Activated naive CD4-positive, alpha-beta T cell treated with anti-CD3 and anti-CD28 coated beads, Interleukin-2, amount 10 ng/mL, durations not matched to agents 7 days and 5 days (primary cell): ENCODE measurements around the gene CENPX.
A peak's percentile ranks its signal among the peaks of the same experiment; 100 is the strongest.

Source experiments
- CTCF ChIA-PET: fragments of 350-600 bp; sonication (Branson Sonifier 250); formaldehyde crosslinking; loops from one replicate; lab custom pipeline; 2021; ENCODE audit warnings: antibody characterized with exemption; lab: Charles Lee
- DNase-seq: peaks from one replicate; pipeline ENCODE4 v3.0.0-alpha.2; 2020
- H3K27ac Mint-ChIP-seq: one replicate; pipeline ENCODE4 v1.8.0; 2021; ENCODE audit warnings: mild to moderate bottlenecking, moderate library complexity, mixed read lengths
- H3K27me3 Mint-ChIP-seq: one replicate; pipeline ENCODE4 v1.8.0; 2021; ENCODE audit warnings: mild to moderate bottlenecking, mixed read lengths
- H3K36me3 Mint-ChIP-seq: one replicate; pipeline ENCODE4 v1.8.0; 2021; ENCODE audit warnings: mixed read lengths
- H3K4me1 Mint-ChIP-seq: one replicate; pipeline ENCODE4 v1.8.0; 2021; ENCODE audit warnings: mixed read lengths
- H3K4me3 Mint-ChIP-seq: one replicate; pipeline ENCODE4 v1.8.0; 2021; ENCODE audit warnings: mild to moderate bottlenecking, moderate library complexity, mixed read lengths
- H3K9me3 Mint-ChIP-seq: one replicate; pipeline ENCODE4 v1.8.0; 2021; ENCODE audit warnings: mixed read lengths

CENPX gene

DNA sequence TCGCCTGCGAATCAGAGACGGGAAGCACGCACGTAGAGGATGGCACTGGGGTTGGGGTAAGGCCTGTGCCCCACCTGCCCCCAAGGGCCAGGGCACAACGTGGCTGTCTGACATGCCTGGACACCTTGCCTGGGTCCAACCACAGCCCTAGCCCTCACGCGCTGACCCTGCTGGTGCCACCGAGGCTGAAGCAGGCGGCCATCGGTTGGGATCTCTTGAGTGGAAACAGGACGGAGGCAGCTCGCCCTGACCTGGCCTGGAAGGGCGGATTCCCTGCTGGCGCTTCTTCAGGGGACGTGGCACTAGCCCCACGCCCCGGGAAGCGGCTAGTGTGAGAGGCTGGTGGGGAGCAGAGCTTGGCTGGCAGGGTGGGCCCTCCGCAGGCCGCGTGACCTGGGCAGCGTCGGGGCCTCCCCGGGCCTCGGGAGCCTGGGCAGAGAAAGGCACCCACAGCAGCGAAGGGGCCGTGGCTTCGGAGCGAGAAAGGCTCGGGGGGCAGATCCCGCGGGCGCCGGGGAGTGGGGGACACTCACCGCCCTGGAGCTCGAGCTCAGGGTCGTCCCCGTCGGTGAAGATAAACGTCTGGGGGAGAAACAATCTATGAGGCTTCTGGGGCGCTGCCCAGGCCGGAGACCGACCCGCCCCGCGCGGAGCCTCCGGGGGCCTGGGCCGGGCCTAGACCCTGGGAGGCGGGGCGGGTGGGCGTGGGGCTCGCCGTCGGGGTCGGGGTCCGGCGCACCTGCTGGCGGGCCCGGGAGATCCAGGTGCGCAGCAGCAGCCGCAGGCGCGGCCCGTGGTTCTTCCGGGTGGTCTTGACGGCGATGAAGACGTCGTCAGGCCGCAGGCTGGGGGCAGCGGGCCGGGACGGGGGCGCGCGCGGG, 28.3 kb upstream of the CENPX start:
- no peaks in the 10 kb centered on the region for H3K9me3 Mint-ChIP-seq
- peak overlapping the region; percentile 90 for H3K27ac Mint-ChIP-seq
- H3K4me3 Mint-ChIP-seq = peak overlapping the region; percentile 86
- H3K27me3 Mint-ChIP-seq = no peaks in the 10 kb centered on the region
- peaks cover 21% of the 10 kb centered on the region for H3K4me1 Mint-ChIP-seq
- DNase-seq = peak; percentile 42
- H3K36me3 Mint-ChIP-seq = peaks cover 11% of the 10 kb centered on the region
- CTCF ChIA-PET = interaction anchor here (1.0 to 1.7 kb wide), 3 partner anchors 13 to 19 kb away, joined by 3 to 5 read pairs (median 4); partner anchors contain the start of genes DCXR and RAC3

DNA sequence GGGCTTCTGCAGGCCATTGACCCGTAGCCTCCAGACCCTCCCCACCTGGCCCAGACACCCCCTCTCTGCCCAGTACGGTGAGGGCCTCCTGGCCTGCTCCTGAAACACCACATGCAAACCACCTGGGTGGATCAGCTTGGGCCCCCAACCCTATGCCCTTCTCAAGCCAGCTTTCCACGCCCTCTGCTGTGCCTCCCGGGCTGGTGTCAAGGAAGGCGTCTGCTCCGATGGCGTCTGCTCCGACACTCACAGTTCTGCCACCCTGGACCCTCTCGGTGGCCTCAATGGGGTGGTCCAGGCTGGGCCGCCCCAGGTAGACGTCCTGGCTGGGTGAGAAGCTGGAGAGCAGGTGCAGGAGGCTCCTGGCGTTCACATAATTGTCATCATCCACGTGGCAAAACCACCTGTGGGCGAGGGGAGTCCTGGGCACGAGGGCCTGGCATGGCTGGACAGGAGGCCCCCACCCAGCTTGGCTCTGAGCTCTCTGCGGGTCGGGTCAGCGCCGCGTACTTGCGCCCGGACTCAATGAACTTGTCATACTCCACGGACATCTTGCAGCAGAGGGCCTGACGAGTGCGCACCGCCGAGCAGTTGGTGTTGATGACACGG, 27.6 kb upstream of the CENPX start:
- CTCF ChIA-PET = interaction anchor here (1.0 to 1.7 kb wide), 3 partner anchors 13 to 19 kb away, joined by 3 to 5 read pairs (median 4); partner anchors contain the start of genes DCXR and RAC3

GRCh38 chr17:82049521-82049971, 26.9 kb upstream of the CENPX start:
- peak overlapping the region; percentile 28 for H3K4me3 Mint-ChIP-seq
- no peaks in the 10 kb centered on the region for H3K9me3 Mint-ChIP-seq
- no peak overlapping the region for H3K27ac Mint-ChIP-seq
- no peak for DNase-seq
- H3K4me1 Mint-ChIP-seq = peaks cover 21% of the 10 kb centered on the region
- CTCF ChIA-PET = interaction anchor here (1.1 to 1.7 kb wide), 2 partner anchors 12 to 18 kb away, joined by 4 to 5 read pairs; partner anchors contain the start of genes DCXR and RAC3
- H3K27me3 Mint-ChIP-seq = no peaks in the 10 kb centered on the region
- peaks cover 8% of the 10 kb centered on the region for H3K36me3 Mint-ChIP-seq

More for the DNA sequence above, 27.6 kb upstream of the CENPX start:
- Mint-ChIP-seq H3K4me3 (peak overlapping the region; percentile 86), H3K27me3 (no peaks in the 10 kb centered on the region), H3K4me1 (peaks cover 21% of the 10 kb centered on the region), H3K27ac (peak overlapping the region; percentile 90), H3K36me3 (peaks cover 11% of the 10 kb centered on the region), H3K9me3 (no peaks in the 10 kb centered on the region)
- no peak for DNase-seq

DNA sequence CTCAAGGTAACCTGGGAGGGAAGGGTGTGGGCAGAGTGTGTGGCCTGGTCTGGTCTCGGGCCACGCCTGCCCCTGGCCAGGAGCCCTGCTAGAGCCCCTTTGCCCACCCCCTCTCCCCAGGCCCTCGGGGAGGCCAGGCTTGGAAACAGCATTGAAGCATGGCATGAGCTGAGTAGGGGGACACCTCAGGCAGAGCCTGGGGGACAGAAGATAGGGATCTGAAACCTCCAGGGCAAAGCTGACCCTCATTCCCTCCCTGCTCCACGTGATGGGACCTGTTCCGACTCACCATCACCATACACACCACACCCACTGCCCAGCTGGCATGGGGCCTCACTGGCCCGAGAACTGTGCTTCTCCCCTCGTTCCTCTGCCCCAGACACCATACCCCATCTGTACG, 26.4 kb upstream of the CENPX start:
- H3K4me3 Mint-ChIP-seq = peak overlapping the region; percentile 28
- H3K27ac Mint-ChIP-seq = no peak overlapping the region
- H3K36me3 Mint-ChIP-seq = peaks cover 8% of the 10 kb centered on the region
- H3K9me3 Mint-ChIP-seq = no peaks in the 10 kb centered on the region
- peaks cover 21% of the 10 kb centered on the region for H3K4me1 Mint-ChIP-seq
- H3K27me3 Mint-ChIP-seq = no peaks in the 10 kb centered on the region
- DNase-seq = no peak
- CTCF ChIA-PET = no interaction called here

DNA sequence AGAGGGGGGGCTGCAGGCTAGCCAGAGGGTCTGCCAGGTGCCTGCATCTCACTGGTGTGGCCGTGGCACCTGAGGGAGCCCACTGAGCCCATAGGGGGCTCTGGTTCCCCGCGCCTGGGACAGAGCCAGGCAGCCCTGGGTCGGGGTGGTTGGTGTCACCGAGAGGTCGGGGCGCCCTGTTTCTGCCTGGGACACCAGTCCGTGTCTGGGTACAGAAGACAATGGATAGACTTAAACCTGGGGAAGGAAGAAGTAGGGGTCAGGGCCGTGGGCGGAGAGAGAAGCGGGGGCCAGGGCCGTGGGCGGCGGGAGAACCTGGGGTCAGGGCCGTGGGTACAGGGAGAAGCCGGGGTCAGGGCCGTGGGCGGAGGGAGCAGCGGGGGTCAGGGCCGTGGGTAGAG, 25.9 kb upstream of the CENPX start:
- peak overlapping the region; percentile 36 for H3K4me3 Mint-ChIP-seq
- peaks cover 7% of the 10 kb centered on the region for H3K36me3 Mint-ChIP-seq
- no peaks in the 10 kb centered on the region for H3K27me3 Mint-ChIP-seq
- H3K4me1 Mint-ChIP-seq = peaks cover 18% of the 10 kb centered on the region
- CTCF ChIA-PET = no interaction called here
- no peaks in the 10 kb centered on the region for H3K9me3 Mint-ChIP-seq
- H3K27ac Mint-ChIP-seq = no peak overlapping the region
- no peak for DNase-seq

- Mint-ChIP-seq H3K4me1 (peaks cover 13% of the 10 kb centered on the region), H3K4me3 (no peak overlapping the region), H3K36me3 (peaks cover 7% of the 10 kb centered on the region), H3K9me3 (no peaks in the 10 kb centered on the region), H3K27me3 (no peaks in the 10 kb centered on the region), H3K27ac (no peak overlapping the region)
- DNase-seq = no peak
- CTCF ChIA-PET = no interaction called here
Observed at GRCh38 chr17:82047914-82048570, 25.4 kb upstream of the CENPX start.

DNA sequence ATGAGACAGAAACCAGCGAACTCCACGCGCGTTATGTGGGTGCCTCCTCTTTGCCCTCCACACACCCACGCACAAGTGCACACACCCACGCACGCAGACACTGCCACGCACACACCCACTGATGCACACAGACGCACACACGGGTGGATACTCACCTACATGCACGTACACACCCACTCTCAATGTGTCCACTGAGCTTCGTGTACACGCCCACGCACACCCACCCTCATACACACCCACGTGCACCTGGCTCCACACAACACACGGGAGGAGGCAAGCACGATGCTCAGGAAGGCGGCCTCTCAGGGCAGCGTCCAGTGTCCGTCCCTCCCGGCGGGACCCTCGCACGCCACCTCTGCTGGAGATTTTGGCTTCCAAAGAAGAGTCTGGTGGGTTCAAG, 24.7 kb upstream of the CENPX start:
- Mint-ChIP-seq H3K27me3 (no peaks in the 10 kb centered on the region), H3K4me1 (peaks cover 8% of the 10 kb centered on the region), H3K27ac (no peak overlapping the region), H3K4me3 (no peak overlapping the region), H3K9me3 (no peaks in the 10 kb centered on the region), H3K36me3 (peaks cover 7% of the 10 kb centered on the region)
- CTCF ChIA-PET = no interaction called here
- no peak for DNase-seq

GRCh38 chr17:82046903-82047302, 24.2 kb upstream of the CENPX start:
- Mint-ChIP-seq H3K27me3 (no peaks in the 10 kb centered on the region), H3K9me3 (no peaks in the 10 kb centered on the region), H3K36me3 (peaks cover 7% of the 10 kb centered on the region), H3K27ac (no peak overlapping the region), H3K4me3 (no peak overlapping the region), H3K4me1 (peaks cover 8% of the 10 kb centered on the region)
- CTCF ChIA-PET = no interaction called here
- no peak for DNase-seq

DNA sequence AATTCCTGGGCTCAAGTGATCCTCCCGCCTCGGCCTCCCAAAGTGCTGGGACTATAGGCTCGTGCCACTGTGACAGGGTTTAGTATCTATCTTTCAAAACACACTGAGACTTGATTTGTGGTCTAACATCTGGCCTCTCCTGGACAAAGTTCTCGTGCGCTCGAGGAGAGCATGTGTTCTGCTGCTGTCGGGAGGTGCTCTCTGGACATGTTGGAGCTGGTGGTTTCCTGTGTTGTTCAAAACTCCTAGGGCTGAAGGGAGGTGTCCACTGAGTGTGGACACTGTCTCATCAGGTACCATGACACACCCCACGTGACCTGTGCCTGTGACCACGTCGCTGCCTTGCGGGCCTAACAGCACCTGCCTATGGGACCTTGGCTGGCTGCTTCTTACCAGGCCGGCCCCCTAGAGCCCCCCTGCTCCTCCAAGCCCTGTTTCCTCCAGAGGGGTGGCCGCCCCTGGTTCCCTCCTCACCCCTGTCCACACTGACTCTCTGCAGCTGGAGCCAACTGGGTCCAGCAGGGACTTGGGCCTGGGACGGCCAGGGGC, 23.3 kb upstream of the CENPX start:
- no peak for DNase-seq
- Mint-ChIP-seq H3K27ac (no peak overlapping the region), H3K36me3 (peaks cover 7% of the 10 kb centered on the region), H3K9me3 (no peaks in the 10 kb centered on the region), H3K4me3 (no peak overlapping the region), H3K27me3 (peaks cover 5% of the 10 kb centered on the region), H3K4me1 (peaks cover 8% of the 10 kb centered on the region)
- CTCF ChIA-PET = no interaction called here

GRCh38 chr17:82043507-82043906, 20.8 kb upstream of the CENPX start:
- peaks cover 14% of the 10 kb centered on the region for H3K27me3 Mint-ChIP-seq
- H3K4me1 Mint-ChIP-seq = peaks cover 9% of the 10 kb centered on the region
- no peak for DNase-seq
- H3K9me3 Mint-ChIP-seq = no peaks in the 10 kb centered on the region
- CTCF ChIA-PET = no interaction called here
- no peak overlapping the region for H3K4me3 Mint-ChIP-seq
- no peak overlapping the region for H3K27ac Mint-ChIP-seq
- peaks cover 5% of the 10 kb centered on the region for H3K36me3 Mint-ChIP-seq

DNA sequence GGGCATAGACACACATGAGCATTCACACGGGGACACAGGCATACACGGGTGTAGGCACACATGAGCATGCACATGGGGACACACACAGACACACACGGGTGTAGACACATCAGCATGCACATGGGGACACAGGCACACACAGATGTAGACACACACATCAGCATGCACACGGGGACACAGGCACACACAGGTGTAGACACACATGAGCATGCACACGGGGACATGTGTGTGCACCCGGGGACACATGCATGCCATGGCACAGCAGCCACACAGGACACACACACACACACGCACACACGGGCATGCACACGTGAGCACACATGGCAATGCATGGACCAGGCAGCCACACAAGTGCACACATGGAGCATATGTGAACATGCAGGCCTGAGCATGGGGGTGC, 20.0 kb upstream of the CENPX start:
- CTCF ChIA-PET = no interaction called here
- no peak overlapping the region for H3K27ac Mint-ChIP-seq

GRCh38 chr17:82041144-82041814, 18.6 kb upstream of the CENPX start:
- peaks cover 18% of the 10 kb centered on the region for H3K27me3 Mint-ChIP-seq
- CTCF ChIA-PET = no interaction called here

More for the DNA sequence above, 20.0 kb upstream of the CENPX start:
- Mint-ChIP-seq H3K4me1 (peaks cover 15% of the 10 kb centered on the region), H3K4me3 (no peak overlapping the region), H3K36me3 (peaks cover 4% of the 10 kb centered on the region), H3K9me3 (no peaks in the 10 kb centered on the region), H3K27me3 (peaks cover 16% of the 10 kb centered on the region)
- no peak for DNase-seq

DNA sequence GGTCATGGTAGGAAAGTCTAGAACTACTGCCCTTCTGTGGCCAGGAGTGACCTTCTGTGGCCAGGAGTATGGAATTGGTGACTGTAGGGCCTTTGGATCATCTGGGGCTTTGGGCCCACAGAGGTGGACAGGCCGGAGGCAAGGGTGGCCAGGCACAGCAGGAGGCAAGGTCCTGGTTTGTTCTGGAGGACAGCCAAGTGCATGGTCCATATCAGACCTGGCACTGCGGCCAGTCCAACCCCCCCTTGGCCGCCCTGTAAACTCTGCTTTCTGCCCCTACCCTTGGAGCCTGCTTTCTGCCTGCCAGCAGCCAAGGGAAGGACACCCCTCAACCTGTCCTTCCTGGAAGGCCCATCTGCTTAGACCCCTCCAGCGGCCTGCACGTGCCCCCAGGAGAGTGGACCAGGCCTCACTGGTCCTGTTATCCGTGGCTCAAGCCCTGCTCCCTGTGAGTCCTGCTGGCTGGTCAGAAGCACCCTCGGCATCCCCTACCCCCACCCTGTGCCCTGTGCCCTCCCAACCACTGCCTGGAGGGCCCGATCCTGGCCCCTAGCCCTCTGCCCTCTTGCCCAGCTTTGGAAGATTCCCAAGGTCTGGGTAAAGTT, 17.1 kb upstream of the CENPX start:
- no peak overlapping the region for H3K27ac Mint-ChIP-seq
- CTCF ChIA-PET = interaction anchor here (1.3 kb wide), 1 partner anchor 18 kb away, joined by 4 read pairs; no protein-coding TSS in a partner anchor

More at GRCh38 chr17:82041144-82041814, 18.6 kb upstream of the CENPX start:
- H3K4me1 Mint-ChIP-seq = peaks cover 18% of the 10 kb centered on the region
- H3K36me3 Mint-ChIP-seq = no peaks in the 10 kb centered on the region
- no peak overlapping the region for H3K27ac Mint-ChIP-seq
- no peak overlapping the region for H3K4me3 Mint-ChIP-seq
- no peak for DNase-seq
- H3K9me3 Mint-ChIP-seq = no peaks in the 10 kb centered on the region

More for the DNA sequence above, 17.1 kb upstream of the CENPX start:
- H3K4me1 Mint-ChIP-seq = peaks cover 28% of the 10 kb centered on the region
- peaks cover 4% of the 10 kb centered on the region for H3K36me3 Mint-ChIP-seq
- no peak overlapping the region for H3K4me3 Mint-ChIP-seq
- DNase-seq = no peak
- H3K9me3 Mint-ChIP-seq = no peaks in the 10 kb centered on the region
- H3K27me3 Mint-ChIP-seq = peaks cover 18% of the 10 kb centered on the region
